Activated CD4-positive, alpha-beta T cell treated with anti-CD3 and anti-CD28 coated beads, Interleukin-10, Interleukin-2, amounts not matched to agents 100 ng/mL and 50 ng/mL, durations not matched to agents 16 hours and 8 hours (primary cell): ENCODE data around the gene CUL9.

Source experiments
- DNase-seq: peaks from one replicate; pipeline ENCODE4 v3.0.0-alpha.2; 2020

Gene CUL9

GRCh38 chr6:43173591-43174262 is 8.3 kb upstream of the CUL9 start:
- DNase-seq = peak; percentile 24

GRCh38 chr6:43174263-43175112 is 7.5 kb upstream of the CUL9 start:
- DNase-seq = peak; percentile 100

- DNase-seq = no peak
These were observed 6.1 kb upstream of the CUL9 start for GRCh38 chr6:43175676-43176422.

GRCh38 chr6:43176423-43176786 is 5.6 kb upstream of the CUL9 start:
- no peak for DNase-seq

GRCh38 chr6:43178150-43178549 is 3.8 kb upstream of the CUL9 start:
- DNase-seq = no peak

GRCh38 chr6:43178951-43179830 is 2.8 kb upstream of the CUL9 start:
- no peak for DNase-seq

- DNase-seq = no peak
These were observed 1.9 kb upstream of the CUL9 start for GRCh38 chr6:43180058-43180457.

- no peak for DNase-seq
These were observed 1.0 kb upstream of the CUL9 start for GRCh38 chr6:43180985-43181384.

- no peak for DNase-seq
These were observed 415 bp upstream of the CUL9 start for GRCh38 chr6:43181621-43181941.

GRCh38 chr6:43183441-43183840 is 1.4 kb downstream of the CUL9 start:
- no peak for DNase-seq

- DNase-seq = no peak
These were observed 2.4 kb downstream of the CUL9 start for GRCh38 chr6:43184268-43184985.

- peak; percentile 32 for DNase-seq
These were observed 3.5 kb downstream of the CUL9 start for GRCh38 chr6:43185391-43185985.

GRCh38 chr6:43186019-43186418 is 4.0 kb downstream of the CUL9 start:
- no peak for DNase-seq

- no peak for DNase-seq
These were observed 4.7 kb downstream of the CUL9 start for GRCh38 chr6:43186706-43187105.

- no peak for DNase-seq
These were observed 5.8 kb downstream of the CUL9 start for GRCh38 chr6:43187821-43188220.

- no peak for DNase-seq
These were observed 6.4 kb downstream of the CUL9 start for GRCh38 chr6:43188426-43188825.

GRCh38 chr6:43189776-43190304 is 7.8 kb downstream of the CUL9 start:
- no peak for DNase-seq

- DNase-seq = no peak
These were observed 10.9 kb downstream of the CUL9 start for GRCh38 chr6:43192911-43193310.

GRCh38 chr6:43193929-43194328 is 11.9 kb downstream of the CUL9 start:
- no peak for DNase-seq

GRCh38 chr6:43196337-43196736 is 14.3 kb downstream of the CUL9 start:
- DNase-seq = no peak

- DNase-seq = no peak
These were observed 17.9 kb downstream of the CUL9 start for GRCh38 chr6:43199912-43200311.

GRCh38 chr6:43200541-43200940 is 18.5 kb downstream of the CUL9 start:
- DNase-seq = no peak
